DOHH2 (cell line): ENCODE results near the gene NUP35.

Experiments
- EZH2phosphoT487 ChIP-seq: fragments of 200-600 bp; sonication (generic); IDR thresholded peaks from 2 replicates; pipeline ENCODE4 v1.6.1; 2017; ENCODE audit warnings: borderline replicate concordance, mild to moderate bottlenecking, antibody characterized with exemption, low read length, moderate library complexity, mixed read lengths
- TF ChIP-seq, protein P1 (sequence below): fragments of 200-600 bp; sonication (generic); IDR thresholded peaks from one replicate; pipeline ENCODE4 v1.5.1; 2014; ENCODE audit warnings: antibody characterized with exemption, mild to moderate bottlenecking, low read depth, low read length; ENCODE audit not compliant: poor library complexity, severe bottlenecking

GRCh38 chr2:183134016-183134415, 9.8 kb downstream of the NUP35 start:
- TF ChIP-seq, protein P1, sequence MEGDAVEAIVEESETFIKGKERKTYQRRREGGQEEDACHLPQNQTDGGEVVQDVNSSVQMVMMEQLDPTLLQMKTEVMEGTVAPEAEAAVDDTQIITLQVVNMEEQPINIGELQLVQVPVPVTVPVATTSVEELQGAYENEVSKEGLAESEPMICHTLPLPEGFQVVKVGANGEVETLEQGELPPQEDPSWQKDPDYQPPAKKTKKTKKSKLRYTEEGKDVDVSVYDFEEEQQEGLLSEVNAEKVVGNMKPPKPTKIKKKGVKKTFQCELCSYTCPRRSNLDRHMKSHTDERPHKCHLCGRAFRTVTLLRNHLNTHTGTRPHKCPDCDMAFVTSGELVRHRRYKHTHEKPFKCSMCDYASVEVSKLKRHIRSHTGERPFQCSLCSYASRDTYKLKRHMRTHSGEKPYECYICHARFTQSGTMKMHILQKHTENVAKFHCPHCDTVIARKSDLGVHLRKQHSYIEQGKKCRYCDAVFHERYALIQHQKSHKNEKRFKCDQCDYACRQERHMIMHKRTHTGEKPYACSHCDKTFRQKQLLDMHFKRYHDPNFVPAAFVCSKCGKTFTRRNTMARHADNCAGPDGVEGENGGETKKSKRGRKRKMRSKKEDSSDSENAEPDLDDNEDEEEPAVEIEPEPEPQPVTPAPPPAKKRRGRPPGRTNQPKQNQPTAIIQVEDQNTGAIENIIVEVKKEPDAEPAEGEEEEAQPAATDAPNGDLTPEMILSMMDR = no peak
- TF ChIP-seq EZH2phosphoT487 = no peak
